ENCODE data around the gene E4F1. TPM values are rescaled to one million over a fixed set of nuclear protein-coding genes. Genes with fewer than 3 reads are reported as not detected.

The E4F1 gene
- total and polyA plus RNA-seq, 9 of the 15 experiments (the other 6 are each of a cell fraction or from before 2014, with no cell fraction given) = 0.48 to 94.9 (median 20.4) TPM

DNA sequence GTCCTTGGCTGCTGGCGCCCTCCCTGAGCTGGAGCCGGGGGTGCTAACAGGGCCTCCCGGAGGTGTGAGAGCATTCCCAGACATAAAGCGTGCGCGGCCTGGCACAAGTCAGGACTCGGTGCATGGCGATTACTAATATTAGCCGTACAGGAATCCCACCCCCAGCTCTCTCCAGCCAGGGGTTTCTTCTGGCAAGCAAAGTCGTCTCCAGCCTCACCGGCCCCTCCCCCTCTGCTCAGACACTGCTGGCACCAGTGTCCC lies 32.0 kb upstream of the E4F1 start:
- no peaks in the 10 kb centered on the region for H3K9me1 ChIP-seq (ENCODE audit: control insufficient read depth, insufficient read depth, low read length)
- DNase-seq (ENCODE audit: extremely low read depth in 1 of 4, low spot score in 3 of 4) = no peak
- H3K4me3 ChIP-seq = no peak overlapping the region
- ChIA-PET CTCF (ENCODE audit: low intra/inter-chr PET ratio) (no interaction called here), POLR2A (interaction anchor here (1.2 to 3.4 kb wide), 3 partner anchors 21 to 36 kb away, joined by 5 to 11 read pairs (median 6); partner anchors contain the start of gene TRAF7)
- H4K20me1 ChIP-seq (replicated peaks; ENCODE audit: control insufficient read depth, insufficient read depth, low read length) = 0 out of 2 replicates have a peak, but pooled peaks cover 6% of the 10 kb centered on the region
- H2AFZ ChIP-seq (ENCODE audit: low read depth, low read length) = no peak overlapping the region
- 88% methylated on average over 9 of the region's 11 CpGs for WGBS (ENCODE audit: insufficient coverage, low coverage, missing lambda C conversion rate)
- no peak for ATAC-seq
- no peaks in the 10 kb centered on the region for H3K36me3 ChIP-seq (ENCODE audit: control insufficient read depth, insufficient read depth, low read length)
- no peak overlapping the region for H3K4me2 ChIP-seq (ENCODE audit: insufficient read depth, low read length)
- no peak overlapping the region for H3K27ac ChIP-seq (ENCODE audit: extremely low read depth, low read depth, low read length)
- peaks cover 3 to 69% of the 10 kb centered on the region in 2 experiments; a peak in 4 of 5 replicates for H3K4me1 ChIP-seq (replicated peaks in 1 of 2; ENCODE audit: control insufficient read depth in 2 of 2, insufficient read depth in 2 of 2, low read length in 2 of 2)
- no peaks in the 10 kb centered on the region for H3K9me3 ChIP-seq (replicated peaks; ENCODE audit: control insufficient read depth, insufficient read depth, low read depth, low read length)
- H3K79me2 ChIP-seq (ENCODE audit: control insufficient read depth, insufficient read depth, low read length) = no peaks in the 10 kb centered on the region
- TF ChIP-seq POLR2G (IDR thresholded peaks at IDR 0.05; ENCODE audit: low read depth, low read length) = peak; percentile 12; the same call in 1 of the 2 replicates
- no peak for TF ChIP-seq ZNF57 (CRISPR knock-in tag; IDR thresholded peaks at IDR 0.05)
- BruUV-seq (replicated peaks) = no TSS peak
- in situ Hi-C loops (cut with MboI) (no loop called here), intact Hi-C loops (cut with micrococcal nuclease) (no loop called here)
- no peak for FAIRE-seq
- H3K9ac ChIP-seq (ENCODE audit: insufficient read depth in 1 of 2, low read depth in 2 of 2, low read length in 2 of 2) = peak overlapping the region in 1 of 2 experiments; percentile 58; a peak in 2 of 4 replicates
- H3K27me3 ChIP-seq (ENCODE audit: control insufficient read depth in 2 of 2, insufficient read depth in 2 of 2, low read length in 2 of 2) = no peaks in the 10 kb centered on the region

DNA sequence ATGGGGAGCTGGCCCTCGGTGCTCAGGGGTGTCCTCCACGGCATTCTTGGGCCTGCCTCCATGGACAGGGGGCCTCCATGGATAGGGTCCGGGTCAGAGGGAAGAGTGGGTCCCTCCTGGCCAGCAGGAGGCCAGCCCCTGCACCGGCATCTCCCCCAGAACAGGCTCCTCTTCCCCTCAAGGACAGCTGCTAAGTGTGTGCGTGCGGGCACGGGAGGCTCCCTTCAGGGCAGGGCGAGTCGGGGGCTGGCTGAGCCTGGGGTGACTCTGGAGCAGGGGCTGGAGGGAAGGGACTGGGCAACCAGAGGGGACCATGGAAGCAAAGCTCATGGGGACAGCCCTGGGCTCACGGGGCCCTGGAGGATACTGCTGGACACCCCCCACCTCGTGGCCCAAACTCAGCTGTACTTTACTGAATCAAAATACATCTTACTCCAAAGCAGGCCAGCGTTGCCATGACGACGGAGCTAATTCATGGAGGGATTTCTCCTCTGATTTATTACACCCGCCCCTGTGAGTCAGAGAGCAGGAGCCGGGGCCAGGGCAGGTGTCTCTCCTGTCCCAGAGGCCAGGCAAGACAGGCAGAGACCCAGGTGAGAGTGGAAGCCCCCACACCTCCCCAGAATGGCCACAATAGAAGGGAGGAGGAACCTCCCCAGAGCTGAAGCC lies 29.1 kb upstream of the E4F1 start:
- DNase-seq (ENCODE audit: extremely low read depth in 1 of 4, low spot score in 3 of 4) (peak in 2 of 4 experiments; percentile 35 to 49), FAIRE-seq (no peak), ATAC-seq (no peak)
- in situ Hi-C loops (cut with MboI) (no loop called here), intact Hi-C loops (cut with micrococcal nuclease) (no loop called here)
- H3K79me2 ChIP-seq (ENCODE audit: control insufficient read depth, insufficient read depth, low read length) = no peaks in the 10 kb centered on the region
- BruUV-seq (replicated peaks) = no TSS peak
- no peak overlapping the region for H3K4me2 ChIP-seq (ENCODE audit: insufficient read depth, low read length)
- H3K4me3 ChIP-seq = no peak overlapping the region
- H3K36me3 ChIP-seq (ENCODE audit: control insufficient read depth, insufficient read depth, low read length) = no peaks in the 10 kb centered on the region
- 40% methylated on average over 16 of the region's 16 CpGs for WGBS (ENCODE audit: insufficient coverage, low coverage, missing lambda C conversion rate)
- POLR2A ChIA-PET = interaction anchor here (0.7 to 2.5 kb wide), 12 partner anchors 10 to 488 kb away, joined by 3 to 17 read pairs (median 4); partner anchors contain the start of genes ECI1, KCTD5, MLST8 and TRAF7
- H3K27ac ChIP-seq (ENCODE audit: extremely low read depth, low read depth, low read length) = no peak overlapping the region
- H3K9me3 ChIP-seq (replicated peaks; ENCODE audit: control insufficient read depth, insufficient read depth, low read depth, low read length) = no peaks in the 10 kb centered on the region
- 0 out of 2 replicates have a peak, but pooled peaks cover 6% of the 10 kb centered on the region for H4K20me1 ChIP-seq (replicated peaks; ENCODE audit: control insufficient read depth, insufficient read depth, low read length)
- TF ChIP-seq RBBP5 (IDR thresholded peaks at IDR 0.05; ENCODE audit: borderline replicate concordance, insufficient read depth, low read length, poor library complexity, severe bottlenecking) (no peak), MEIS2 (IDR thresholded peaks at IDR 0.05; ENCODE audit: partially characterized antibody) (peak; percentile 9), PHF21A (IDR thresholded peaks at IDR 0.05; ENCODE audit: borderline replicate concordance, low read depth) (0 out of 2 replicates have a peak, but pooled peaks have one; percentile 35), RFX1 (IDR thresholded peaks at IDR 0.05) (peak; percentile 95), BMI1 (IDR thresholded peaks at IDR 0.05; ENCODE audit: low read length) (peak; percentile 53; the same call in 1 of the 2 replicates), ZNF668 (CRISPR knock-in tag; IDR thresholded peaks at IDR 0.05) (no peak), CSDE1 (IDR thresholded peaks at IDR 0.05) (peak in 1 of 2 experiments; percentile 58; a peak in 1 of 4 replicates)
- TF ChIP-seq, protein P1, sequence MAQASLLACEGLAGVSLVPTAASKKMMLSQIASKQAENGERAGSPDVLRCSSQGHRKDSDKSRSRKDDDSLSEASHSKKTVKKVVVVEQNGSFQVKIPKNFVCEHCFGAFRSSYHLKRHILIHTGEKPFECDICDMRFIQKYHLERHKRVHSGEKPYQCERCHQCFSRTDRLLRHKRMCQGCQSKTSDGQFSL (CRISPR knock-in tag; IDR thresholded peaks at IDR 0.05) = peak; percentile 41; the same call in 1 of the 2 replicates
- TF ChIP-seq, protein P1 (tag; IDR thresholded peaks at IDR 0.05) = no peak
- TF ChIP-seq, protein P2, sequence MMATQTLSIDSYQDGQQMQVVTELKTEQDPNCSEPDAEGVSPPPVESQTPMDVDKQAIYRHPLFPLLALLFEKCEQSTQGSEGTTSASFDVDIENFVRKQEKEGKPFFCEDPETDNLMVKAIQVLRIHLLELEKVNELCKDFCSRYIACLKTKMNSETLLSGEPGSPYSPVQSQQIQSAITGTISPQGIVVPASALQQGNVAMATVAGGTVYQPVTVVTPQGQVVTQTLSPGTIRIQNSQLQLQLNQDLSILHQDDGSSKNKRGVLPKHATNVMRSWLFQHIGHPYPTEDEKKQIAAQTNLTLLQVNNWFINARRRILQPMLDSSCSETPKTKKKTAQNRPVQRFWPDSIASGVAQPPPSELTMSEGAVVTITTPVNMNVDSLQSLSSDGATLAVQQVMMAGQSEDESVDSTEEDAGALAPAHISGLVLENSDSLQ (IDR thresholded peaks at IDR 0.05) = peak; percentile 14; the same call in 1 of the 2 replicates
- H2AFZ ChIP-seq (ENCODE audit: low read depth, low read length) = no peak overlapping the region
- H3K9ac ChIP-seq (ENCODE audit: insufficient read depth in 1 of 2, low read depth in 2 of 2, low read length in 2 of 2) = 0 out of 4 replicates have a peak overlapping the region, but pooled peaks of 1 of the 2 experiments have one; percentile 33
- H3K9me1 ChIP-seq (ENCODE audit: control insufficient read depth, insufficient read depth, low read length) = no peaks in the 10 kb centered on the region
- peaks cover 3 to 65% of the 10 kb centered on the region in 2 experiments; a peak in 4 of 5 replicates for H3K4me1 ChIP-seq (replicated peaks in 1 of 2; ENCODE audit: control insufficient read depth in 2 of 2, insufficient read depth in 2 of 2, low read length in 2 of 2)
- CTCF ChIA-PET (ENCODE audit: low intra/inter-chr PET ratio) = interaction anchor here (1.3 to 2.8 kb wide), 3 partner anchors 57 to 733 kb away, joined by 3 to 18 read pairs (median 5); partner anchors contain the start of gene ECI1
- H3K27me3 ChIP-seq (ENCODE audit: control insufficient read depth in 2 of 2, insufficient read depth in 2 of 2, low read length in 2 of 2) = peaks cover 0 to 5% of the 10 kb centered on the region in 2 experiments; a peak in 2 of 5 replicates

All from K562 (cell line).